HG03575 (cell line): ENCODE measurements around the gene TMEM176B.
"Not testable (repeated sequence)": the region's sequence is repeated elsewhere in the genome, so short reads cannot be mapped to it uniquely, and the experiment has no call there.

Experiments
- ATAC-seq: cut with Tn5 transposase; IDR thresholded peaks from one replicate; pipeline ENCODE4 v1.9.1; 2021; ENCODE audit not compliant: unreplicated experiment, insufficient number of reproducible peaks, low FRiP score; ENCODE audit errors: extremely low read depth

TMEM176B gene

GRCh38 chr7:150824379-150825177, 24.4 kb upstream of the TMEM176B start:
- no peak for ATAC-seq

GRCh38 chr7:150823484-150824126, 23.4 kb upstream of the TMEM176B start:
- no peak for ATAC-seq

- ATAC-seq, result no peak
Measured at GRCh38 chr7:150823043-150823442, 22.9 kb upstream of the TMEM176B start.

- no peak for ATAC-seq
Measured at GRCh38 chr7:150820578-150821198, 20.5 kb upstream of the TMEM176B start.

- ATAC-seq, result no peak
Measured at GRCh38 chr7:150820148-150820547, 20.0 kb upstream of the TMEM176B start.

- no peak for ATAC-seq
Measured at GRCh38 chr7:150818971-150819370, 18.8 kb upstream of the TMEM176B start.

GRCh38 chr7:150814328-150815001, 14.3 kb upstream of the TMEM176B start:
- no peak for ATAC-seq

GRCh38 chr7:150807616-150808438, 7.7 kb upstream of the TMEM176B start:
- not testable (repeated sequence) for ATAC-seq

GRCh38 chr7:150806863-150807262, 6.7 kb upstream of the TMEM176B start:
- ATAC-seq, result no peak

GRCh38 chr7:150806454-150806853, 6.3 kb upstream of the TMEM176B start:
- no peak for ATAC-seq

- no peak for ATAC-seq
Measured at GRCh38 chr7:150805864-150806263, 5.7 kb upstream of the TMEM176B start.

GRCh38 chr7:150804802-150805201, 4.6 kb upstream of the TMEM176B start:
- no peak for ATAC-seq

GRCh38 chr7:150803161-150803860, 3.1 kb upstream of the TMEM176B start:
- no peak for ATAC-seq

GRCh38 chr7:150801946-150802771, 2.0 kb upstream of the TMEM176B start:
- ATAC-seq, result no peak

- no peak for ATAC-seq
Measured at GRCh38 chr7:150801242-150801945, 1.2 kb upstream of the TMEM176B start.

- no peak for ATAC-seq
Measured at GRCh38 chr7:150800581-150801241, 547 bp upstream of the TMEM176B start, which contains the start of gene TMEM176A. Gene TMEM176A, plus strand, starts transcription at chr7:150800769. Its CDS starts 782 bp downstream, at chr7:150801551.
